Measurements from ENCODE around the gene ALG2. TPM values are rescaled to one million over a fixed set of nuclear protein-coding genes. Genes with fewer than 3 reads are reported as not detected.

Gene ALG2, protein sequence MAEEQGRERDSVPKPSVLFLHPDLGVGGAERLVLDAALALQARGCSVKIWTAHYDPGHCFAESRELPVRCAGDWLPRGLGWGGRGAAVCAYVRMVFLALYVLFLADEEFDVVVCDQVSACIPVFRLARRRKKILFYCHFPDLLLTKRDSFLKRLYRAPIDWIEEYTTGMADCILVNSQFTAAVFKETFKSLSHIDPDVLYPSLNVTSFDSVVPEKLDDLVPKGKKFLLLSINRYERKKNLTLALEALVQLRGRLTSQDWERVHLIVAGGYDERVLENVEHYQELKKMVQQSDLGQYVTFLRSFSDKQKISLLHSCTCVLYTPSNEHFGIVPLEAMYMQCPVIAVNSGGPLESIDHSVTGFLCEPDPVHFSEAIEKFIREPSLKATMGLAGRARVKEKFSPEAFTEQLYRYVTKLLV
- total RNA-seq, result 45.1 and 51.8 TPM in 2 replicates

DNA sequence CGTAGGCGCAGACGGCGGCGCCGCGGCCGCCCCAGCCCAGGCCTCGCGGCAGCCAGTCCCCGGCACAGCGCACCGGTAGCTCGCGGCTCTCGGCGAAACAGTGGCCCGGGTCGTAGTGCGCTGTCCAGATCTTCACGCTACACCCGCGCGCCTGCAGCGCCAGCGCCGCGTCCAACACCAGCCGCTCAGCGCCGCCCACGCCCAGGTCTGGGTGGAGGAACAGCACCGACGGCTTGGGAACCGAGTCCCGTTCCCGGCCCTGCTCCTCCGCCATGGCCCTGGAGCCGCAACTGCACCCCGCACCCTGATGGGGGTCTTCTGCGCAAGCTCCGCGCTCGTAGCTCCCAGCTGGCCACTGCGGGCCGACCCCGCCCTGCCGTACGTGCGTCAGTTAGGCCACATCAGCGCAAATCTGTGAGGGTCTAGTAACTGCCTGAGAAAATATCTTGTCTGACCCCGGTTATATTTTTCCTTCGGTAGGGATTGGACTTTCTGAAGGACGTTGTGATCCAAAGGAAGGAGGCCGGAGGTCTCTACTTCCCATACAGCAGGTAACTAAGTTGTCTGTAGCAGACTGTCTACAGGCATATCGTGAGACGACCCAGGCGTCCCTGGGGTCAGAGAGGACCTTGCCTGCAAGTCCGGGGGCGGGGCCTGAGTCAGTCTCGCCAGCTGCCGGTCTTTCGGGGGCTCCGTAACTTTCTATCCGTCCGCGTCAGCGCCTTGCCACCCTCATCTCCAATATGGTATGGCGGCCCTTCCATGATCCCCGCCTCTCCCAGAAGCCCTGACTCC is at the start of gene ALG2, which contains the start of gene SEC61B:
Gene ALG2 (minus strand): TSS at position 322 of the 795 bp plus-strand sequence. CDS start 48 bp downstream, at position 274.
Gene SEC61B (plus strand): TSS at position 662 of the 795 bp plus-strand sequence. CDS start 82 bp downstream, at position 744.
- Histone ChIP-seq H3K4me2 (ENCODE audit: insufficient read depth, low read length) (peak within 1 kb of the TSS; percentile 93), H2AFZ (ENCODE audit: low read length) (peak within 1 kb of the TSS; percentile 87), H3K4me1 (ENCODE audit: insufficient read depth, low read length) (peaks cover 36% of the 10 kb centered on the region), H3K9me3 (ENCODE audit: low read depth, low read length) (no peaks in the 10 kb centered on the region), H3K27me3 (ENCODE audit: insufficient read depth, low read length) (no peaks in the 10 kb centered on the region), H3K27ac (ENCODE audit: low read depth, low read length) (peak within 1 kb of the TSS; percentile 100), H3K79me2 (ENCODE audit: insufficient read depth, low read length) (peaks cover 96% of the 10 kb centered on the region), H3K36me3 (ENCODE audit: insufficient read depth, low read length) (peaks cover 42% of the 10 kb centered on the region), H4K20me1 (ENCODE audit: insufficient read depth, low read length) (peaks cover 59% of the 10 kb centered on the region), H3K4me3 (ENCODE audit: insufficient read depth, low read length) (peak within 1 kb of the TSS; percentile 99)
- DNase-seq (ENCODE audit: insufficient read length, low spot score, missing footprints), result peak; percentile 98
- TF ChIP-seq, protein P1, sequence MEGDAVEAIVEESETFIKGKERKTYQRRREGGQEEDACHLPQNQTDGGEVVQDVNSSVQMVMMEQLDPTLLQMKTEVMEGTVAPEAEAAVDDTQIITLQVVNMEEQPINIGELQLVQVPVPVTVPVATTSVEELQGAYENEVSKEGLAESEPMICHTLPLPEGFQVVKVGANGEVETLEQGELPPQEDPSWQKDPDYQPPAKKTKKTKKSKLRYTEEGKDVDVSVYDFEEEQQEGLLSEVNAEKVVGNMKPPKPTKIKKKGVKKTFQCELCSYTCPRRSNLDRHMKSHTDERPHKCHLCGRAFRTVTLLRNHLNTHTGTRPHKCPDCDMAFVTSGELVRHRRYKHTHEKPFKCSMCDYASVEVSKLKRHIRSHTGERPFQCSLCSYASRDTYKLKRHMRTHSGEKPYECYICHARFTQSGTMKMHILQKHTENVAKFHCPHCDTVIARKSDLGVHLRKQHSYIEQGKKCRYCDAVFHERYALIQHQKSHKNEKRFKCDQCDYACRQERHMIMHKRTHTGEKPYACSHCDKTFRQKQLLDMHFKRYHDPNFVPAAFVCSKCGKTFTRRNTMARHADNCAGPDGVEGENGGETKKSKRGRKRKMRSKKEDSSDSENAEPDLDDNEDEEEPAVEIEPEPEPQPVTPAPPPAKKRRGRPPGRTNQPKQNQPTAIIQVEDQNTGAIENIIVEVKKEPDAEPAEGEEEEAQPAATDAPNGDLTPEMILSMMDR (IDR thresholded peaks at IDR 0.05; ENCODE audit: extremely low read depth, low read depth, low read length), result no peak

DNA sequence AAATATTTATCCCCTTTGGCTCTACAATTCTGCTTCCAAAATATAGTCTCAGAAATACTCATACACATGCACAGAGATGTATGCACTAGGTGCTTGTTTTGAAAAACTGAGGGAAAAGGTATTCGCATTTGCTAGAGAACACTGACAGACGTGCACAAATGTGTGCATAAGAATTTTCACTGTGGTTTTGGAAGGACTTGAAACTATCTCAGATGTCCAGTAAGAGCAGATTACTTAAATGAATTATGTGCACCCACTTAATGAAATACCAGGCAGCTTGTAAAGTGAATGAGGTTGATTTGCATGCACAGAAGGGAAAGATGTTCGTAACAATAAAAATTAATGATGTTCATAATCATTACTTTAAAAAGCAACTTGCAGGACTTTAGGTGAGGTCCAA is 48.7 kb upstream of the ALG2 start:
- H2AFZ ChIP-seq (ENCODE audit: low read length), result no peak overlapping the region
- no peaks in the 10 kb centered on the region for H4K20me1 ChIP-seq (ENCODE audit: insufficient read depth, low read length)
- peaks cover 13% of the 10 kb centered on the region for H3K4me1 ChIP-seq (ENCODE audit: insufficient read depth, low read length)
- H3K4me2 ChIP-seq (ENCODE audit: insufficient read depth, low read length), result no peak overlapping the region
- H3K36me3 ChIP-seq (ENCODE audit: insufficient read depth, low read length), result no peaks in the 10 kb centered on the region
- H3K27me3 ChIP-seq (ENCODE audit: insufficient read depth, low read length), result no peaks in the 10 kb centered on the region
- no peaks in the 10 kb centered on the region for H3K9me3 ChIP-seq (ENCODE audit: low read depth, low read length)
- no peaks in the 10 kb centered on the region for H3K79me2 ChIP-seq (ENCODE audit: insufficient read depth, low read length)
- TF ChIP-seq, protein P1 (IDR thresholded peaks at IDR 0.05; ENCODE audit: extremely low read depth, low read depth, low read length), result no peak
- no peak for DNase-seq (ENCODE audit: insufficient read length, low spot score, missing footprints)
- no peak overlapping the region for H3K4me3 ChIP-seq (ENCODE audit: insufficient read depth, low read length)
- no peak overlapping the region for H3K27ac ChIP-seq (ENCODE audit: low read depth, low read length)

DNA sequence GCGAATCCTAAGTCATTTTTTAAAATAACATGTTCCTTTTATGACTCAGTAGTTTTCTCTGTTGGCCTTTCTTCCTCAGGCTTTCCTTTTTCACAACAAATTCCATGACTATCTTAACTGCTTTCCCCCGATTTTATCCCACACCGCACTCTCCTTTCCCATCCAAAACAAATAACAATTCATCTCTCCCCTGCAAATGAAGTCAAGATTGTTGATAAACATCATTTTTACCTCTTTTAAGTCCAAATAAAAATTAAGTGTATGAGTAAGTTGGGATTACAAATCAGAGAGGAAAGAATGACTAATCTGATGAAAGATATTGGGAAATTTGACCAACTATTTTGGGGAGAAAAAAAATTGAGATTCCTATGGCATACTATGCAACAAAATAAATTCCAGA is 47.7 kb upstream of the ALG2 start:
- peak; percentile 82 for DNase-seq (ENCODE audit: insufficient read length, low spot score, missing footprints)

More for the DNA sequence above, 47.7 kb upstream of the ALG2 start:
- Histone ChIP-seq H3K79me2 (ENCODE audit: insufficient read depth, low read length) (no peaks in the 10 kb centered on the region), H3K4me1 (ENCODE audit: insufficient read depth, low read length) (peaks cover 13% of the 10 kb centered on the region), H4K20me1 (ENCODE audit: insufficient read depth, low read length) (no peaks in the 10 kb centered on the region), H3K27ac (ENCODE audit: low read depth, low read length) (peak overlapping the region; percentile 63), H3K9me3 (ENCODE audit: low read depth, low read length) (no peaks in the 10 kb centered on the region), H3K4me3 (ENCODE audit: insufficient read depth, low read length) (no peak overlapping the region), H3K36me3 (ENCODE audit: insufficient read depth, low read length) (no peaks in the 10 kb centered on the region), H2AFZ (ENCODE audit: low read length) (no peak overlapping the region), H3K27me3 (ENCODE audit: insufficient read depth, low read length) (no peaks in the 10 kb centered on the region), H3K4me2 (ENCODE audit: insufficient read depth, low read length) (peak overlapping the region; percentile 32)
- TF ChIP-seq, protein P1 (IDR thresholded peaks at IDR 0.05; ENCODE audit: extremely low read depth, low read depth, low read length), result no peak
